NCI-H524 (cell line): ENCODE measurements around the gene SSR2.

Source experiments
- DNase-seq, 2 experiments: peaks; one replicate each; lab custom pipeline; 2025; lab: John Stamatoyannopoulos, UW

The SSR2 gene

GRCh38 chr1:155993595-155993994 is 27.2 kb downstream of the SSR2 start:
- peak in 1 of 2 experiments; percentile 17 for DNase-seq

- DNase-seq, result no peak
These were observed 30.6 kb downstream of the SSR2 start for GRCh38 chr1:155990005-155990739.

- peak; percentile 17 to 64 for DNase-seq
These were observed 31.3 kb downstream of the SSR2 start for GRCh38 chr1:155989242-155990004.

GRCh38 chr1:155984903-155985645 is 35.7 kb downstream of the SSR2 start:
- DNase-seq, result peak in 1 of 2 experiments; percentile 24

- no peak for DNase-seq
These were observed 36.4 kb downstream of the SSR2 start for GRCh38 chr1:155984341-155984740.

- no peak for DNase-seq
These were observed 37.3 kb downstream of the SSR2 start for GRCh38 chr1:155983191-155984024.

GRCh38 chr1:155982106-155982505 is 38.6 kb downstream of the SSR2 start:
- DNase-seq, result no peak

- no peak for DNase-seq
These were observed 39.3 kb downstream of the SSR2 start for GRCh38 chr1:155981266-155982088.

- DNase-seq, result no peak
These were observed 41.0 kb downstream of the SSR2 start for GRCh38 chr1:155979597-155980343.

GRCh38 chr1:155978973-155979429 is 41.8 kb downstream of the SSR2 start:
- DNase-seq, result no peak

- DNase-seq, result peak in 1 of 2 experiments; percentile 56
These were observed 42.3 kb downstream of the SSR2 start, which contains the start of gene ARHGEF2 for GRCh38 chr1:155978325-155978972. TSS of gene ARHGEF2 (minus strand) at chr1:155978547. CDS start at chr1:155978427, 120 bp downstream.

- peak in 1 of 2 experiments; percentile 13 for DNase-seq
These were observed 42.9 kb downstream of the SSR2 start for GRCh38 chr1:155977690-155978324.

- no peak for DNase-seq
These were observed 43.6 kb downstream of the SSR2 start for GRCh38 chr1:155976913-155977689.

- peak; percentile 77 to 90 for DNase-seq
These were observed 44.5 kb downstream of the SSR2 start for GRCh38 chr1:155976062-155976912.

- DNase-seq, result peak in 1 of 2 experiments; percentile 27
These were observed 45.2 kb downstream of the SSR2 start for GRCh38 chr1:155975375-155976061.
